ENCODE measurements around the gene OR10R2.

OR10R2 gene

DNA sequence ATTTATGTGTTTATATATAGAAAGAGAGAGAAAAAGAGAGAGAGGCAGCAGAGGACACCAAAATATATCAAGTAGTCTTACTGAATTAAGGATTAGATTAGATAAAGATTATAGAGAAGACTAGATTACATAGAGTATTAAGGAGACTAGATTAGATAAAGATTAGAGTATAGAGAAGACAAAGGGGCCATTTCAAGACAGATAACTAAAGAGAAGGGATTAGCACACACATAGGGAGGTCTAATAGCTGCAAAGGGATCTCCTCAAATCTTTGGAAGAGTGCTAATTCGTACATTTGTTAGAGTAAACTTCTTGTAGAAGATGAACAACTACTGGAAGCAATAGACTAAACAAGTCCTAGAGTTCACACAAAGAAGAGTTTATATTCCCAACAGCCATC is 48.0 kb downstream of the OR10R2 start:
- Histone ChIP-seq H3K36me3 (ENCODE audit: control insufficient read depth, low read length) (no peaks in the 10 kb centered on the region), H3K9me2 (replicated peaks; ENCODE audit: control insufficient read depth, low read length) (no peaks in the 10 kb centered on the region), H3K27ac (ENCODE audit: low read depth, low read length) (no peak overlapping the region), H3K4me2 (ENCODE audit: low read length) (no peak overlapping the region), H3K9me3 (ENCODE audit: control insufficient read depth, insufficient read depth, low read length) (no peaks in the 10 kb centered on the region), H3F3A (ENCODE audit: control insufficient read depth, insufficient read depth) (no peaks in the 10 kb centered on the region), H3K27me3 (ENCODE audit: control insufficient read depth, low read length) (peaks cover 8% of the 10 kb centered on the region), H3K4me3 (ENCODE audit: low read length) (no peak overlapping the region), H3K4me1 (ENCODE audit: control insufficient read depth, low read length) (no peaks in the 10 kb centered on the region), H3K79me2 (ENCODE audit: control insufficient read depth, low read length) (no peaks in the 10 kb centered on the region), H4K20me1 (ENCODE audit: control insufficient read depth, insufficient read depth, low read depth, low read length) (no peaks in the 10 kb centered on the region)
- TF ChIP-seq, protein P1, sequence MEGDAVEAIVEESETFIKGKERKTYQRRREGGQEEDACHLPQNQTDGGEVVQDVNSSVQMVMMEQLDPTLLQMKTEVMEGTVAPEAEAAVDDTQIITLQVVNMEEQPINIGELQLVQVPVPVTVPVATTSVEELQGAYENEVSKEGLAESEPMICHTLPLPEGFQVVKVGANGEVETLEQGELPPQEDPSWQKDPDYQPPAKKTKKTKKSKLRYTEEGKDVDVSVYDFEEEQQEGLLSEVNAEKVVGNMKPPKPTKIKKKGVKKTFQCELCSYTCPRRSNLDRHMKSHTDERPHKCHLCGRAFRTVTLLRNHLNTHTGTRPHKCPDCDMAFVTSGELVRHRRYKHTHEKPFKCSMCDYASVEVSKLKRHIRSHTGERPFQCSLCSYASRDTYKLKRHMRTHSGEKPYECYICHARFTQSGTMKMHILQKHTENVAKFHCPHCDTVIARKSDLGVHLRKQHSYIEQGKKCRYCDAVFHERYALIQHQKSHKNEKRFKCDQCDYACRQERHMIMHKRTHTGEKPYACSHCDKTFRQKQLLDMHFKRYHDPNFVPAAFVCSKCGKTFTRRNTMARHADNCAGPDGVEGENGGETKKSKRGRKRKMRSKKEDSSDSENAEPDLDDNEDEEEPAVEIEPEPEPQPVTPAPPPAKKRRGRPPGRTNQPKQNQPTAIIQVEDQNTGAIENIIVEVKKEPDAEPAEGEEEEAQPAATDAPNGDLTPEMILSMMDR (IDR thresholded peaks at IDR 0.05; ENCODE audit: low read depth, low read length, poor library complexity, severe bottlenecking): no peak
- no peak for TF ChIP-seq EZH2phosphoT487 (IDR thresholded peaks at IDR 0.05; ENCODE audit: borderline replicate concordance, low read length)

DNA sequence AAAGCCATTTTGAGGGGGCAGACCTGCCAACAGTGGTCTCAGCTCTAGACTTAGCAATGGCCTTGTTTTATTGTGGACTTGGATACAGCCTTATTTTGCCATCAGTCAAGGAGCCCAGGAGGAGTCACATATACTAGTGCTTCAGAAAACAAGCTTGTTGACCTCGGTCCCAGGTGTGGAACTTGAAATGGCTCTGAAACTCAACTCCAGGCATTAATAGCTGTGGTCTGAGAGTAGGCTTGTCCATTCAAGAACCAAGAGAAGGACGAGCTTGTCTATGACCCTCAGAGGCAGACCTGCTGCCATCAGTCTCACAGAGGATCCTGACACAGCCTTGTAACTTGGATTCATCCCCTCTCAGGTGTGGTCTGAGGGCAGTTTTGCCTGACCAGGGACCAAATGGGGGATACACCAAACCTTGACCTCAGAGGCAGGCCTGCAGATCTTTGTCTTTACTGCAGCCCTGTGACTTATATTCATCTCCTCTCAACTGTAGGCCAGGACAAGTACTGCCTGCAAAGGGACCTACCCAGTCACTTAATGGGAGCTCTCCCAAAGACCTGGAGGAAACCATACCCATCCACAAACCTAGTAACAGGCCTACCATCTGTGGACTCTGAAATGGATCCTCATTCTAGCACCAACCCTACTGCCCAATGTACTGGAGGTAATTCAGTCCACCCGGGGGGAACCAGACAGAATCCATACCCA is 49.1 kb downstream of the OR10R2 start:
- H3K4me1 ChIP-seq (ENCODE audit: control insufficient read depth, low read length): no peaks in the 10 kb centered on the region

DNA sequence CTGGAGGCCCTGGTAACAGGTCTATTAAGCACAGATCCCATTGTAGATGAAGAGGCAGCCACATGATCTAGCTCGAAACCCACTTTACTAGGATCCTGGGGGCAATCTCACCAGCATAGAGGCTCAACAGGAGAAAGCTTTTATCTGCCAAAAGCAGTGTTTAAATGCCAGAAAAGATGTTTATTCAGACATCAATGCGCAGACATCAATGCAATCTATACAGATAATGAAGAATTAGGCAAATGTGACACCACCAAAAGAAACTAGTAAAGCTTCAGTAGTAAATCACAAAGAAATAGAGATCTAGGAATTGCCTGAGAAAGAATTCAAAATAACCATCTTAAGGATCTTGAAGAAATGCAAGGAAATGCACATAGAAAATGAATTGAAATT is 49.6 kb downstream of the OR10R2 start:
- H3K4me1 ChIP-seq (ENCODE audit: control insufficient read depth, low read length): no peaks in the 10 kb centered on the region
- no peaks in the 10 kb centered on the region for H3K9me3 ChIP-seq (ENCODE audit: control insufficient read depth, insufficient read depth, low read length)
- no peak overlapping the region for H3K4me3 ChIP-seq (ENCODE audit: low read length)
- no peaks in the 10 kb centered on the region for H3K36me3 ChIP-seq (ENCODE audit: control insufficient read depth, low read length)
- no peak overlapping the region for H3K4me2 ChIP-seq (ENCODE audit: low read length)
- no peak overlapping the region for H3K27ac ChIP-seq (ENCODE audit: low read depth, low read length)
- TF ChIP-seq, protein P1 (IDR thresholded peaks at IDR 0.05; ENCODE audit: low read depth, low read length, poor library complexity, severe bottlenecking): no peak
- TF ChIP-seq EZH2phosphoT487 (IDR thresholded peaks at IDR 0.05; ENCODE audit: borderline replicate concordance, low read length): no peak
- no peaks in the 10 kb centered on the region for H3K79me2 ChIP-seq (ENCODE audit: control insufficient read depth, low read length)
- H3K9me2 ChIP-seq (replicated peaks; ENCODE audit: control insufficient read depth, low read length): no peaks in the 10 kb centered on the region
- no peaks in the 10 kb centered on the region for H4K20me1 ChIP-seq (ENCODE audit: control insufficient read depth, insufficient read depth, low read depth, low read length)
- no peaks in the 10 kb centered on the region for H3F3A ChIP-seq (ENCODE audit: control insufficient read depth, insufficient read depth)
- H3K27me3 ChIP-seq (ENCODE audit: control insufficient read depth, low read length): no peaks in the 10 kb centered on the region; the same call in 1 of the 2 replicates

More for the DNA sequence above, 49.1 kb downstream of the OR10R2 start:
- no peak overlapping the region for H3K4me3 ChIP-seq (ENCODE audit: low read length)
- no peaks in the 10 kb centered on the region for H3K36me3 ChIP-seq (ENCODE audit: control insufficient read depth, low read length)
- no peaks in the 10 kb centered on the region for H3K79me2 ChIP-seq (ENCODE audit: control insufficient read depth, low read length)
- no peaks in the 10 kb centered on the region for H3F3A ChIP-seq (ENCODE audit: control insufficient read depth, insufficient read depth)
- H3K9me2 ChIP-seq (replicated peaks; ENCODE audit: control insufficient read depth, low read length): no peaks in the 10 kb centered on the region
- H3K27ac ChIP-seq (ENCODE audit: low read depth, low read length): no peak overlapping the region
- no peak for TF ChIP-seq EZH2phosphoT487 (IDR thresholded peaks at IDR 0.05; ENCODE audit: borderline replicate concordance, low read length)
- TF ChIP-seq, protein P1 (IDR thresholded peaks at IDR 0.05; ENCODE audit: low read depth, low read length, poor library complexity, severe bottlenecking): no peak
- H3K4me2 ChIP-seq (ENCODE audit: low read length): no peak overlapping the region
- H4K20me1 ChIP-seq (ENCODE audit: control insufficient read depth, insufficient read depth, low read depth, low read length): no peaks in the 10 kb centered on the region
- H3K27me3 ChIP-seq (ENCODE audit: control insufficient read depth, low read length): peaks cover 3% of the 10 kb centered on the region; the same call in 1 of the 2 replicates
- no peaks in the 10 kb centered on the region for H3K9me3 ChIP-seq (ENCODE audit: control insufficient read depth, insufficient read depth, low read length)
